T47D (cell line): ENCODE measurements around the gene HRH1.
A peak's percentile ranks its signal among the peaks of the same experiment; 100 is the strongest.
"Not testable (repeated sequence)": the region's sequence is repeated elsewhere in the genome, so short reads cannot be mapped to it uniquely, and the experiment has no call there.

Experiments used
- DNase-seq, 2 experiments: peaks; one replicate each; pipeline versions ENCODE4 v3.0.0 to v3.0.0-alpha.2; 2011 to 2012; ENCODE audit warnings: low read depth in 1 of 2, low spot score in 1 of 2
- JUND ChIP-seq: IDR thresholded peaks from 2 replicates; pipeline ENCODE4 v1.6.1; 2012; ENCODE audit warnings: low read depth
- in situ Hi-C: cut with HindIII; loops from 2 replicates; pipeline ENCODE4 v1.10.0; 2016; ENCODE audit warnings: low sequenced_read_pairs, low pct_unique_long_range_greater_than_20kb

Gene HRH1

DNA sequence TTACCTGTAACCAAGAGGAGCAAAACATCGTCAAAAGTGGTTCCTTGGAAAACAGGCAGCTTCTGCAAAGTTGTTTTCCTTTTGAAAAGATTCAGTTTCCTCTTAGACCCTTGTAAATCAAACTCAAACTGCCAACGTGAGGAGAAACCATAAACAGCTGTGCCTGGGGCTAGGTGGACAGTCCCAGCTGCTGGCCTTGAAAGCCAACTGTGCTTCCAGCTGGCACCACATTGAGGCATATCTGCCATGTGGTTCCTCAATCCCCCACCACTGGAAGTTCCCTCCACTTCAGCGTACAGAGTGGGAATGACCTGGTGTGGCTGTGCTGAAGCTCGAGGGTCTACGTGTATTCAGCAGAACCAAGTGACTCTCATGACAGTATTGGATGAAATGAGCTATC is 40.9 kb downstream of the HRH1 start:
- in situ Hi-C loops = no loop called here
- no peak for DNase-seq
- TF ChIP-seq JUND = no peak

DNA sequence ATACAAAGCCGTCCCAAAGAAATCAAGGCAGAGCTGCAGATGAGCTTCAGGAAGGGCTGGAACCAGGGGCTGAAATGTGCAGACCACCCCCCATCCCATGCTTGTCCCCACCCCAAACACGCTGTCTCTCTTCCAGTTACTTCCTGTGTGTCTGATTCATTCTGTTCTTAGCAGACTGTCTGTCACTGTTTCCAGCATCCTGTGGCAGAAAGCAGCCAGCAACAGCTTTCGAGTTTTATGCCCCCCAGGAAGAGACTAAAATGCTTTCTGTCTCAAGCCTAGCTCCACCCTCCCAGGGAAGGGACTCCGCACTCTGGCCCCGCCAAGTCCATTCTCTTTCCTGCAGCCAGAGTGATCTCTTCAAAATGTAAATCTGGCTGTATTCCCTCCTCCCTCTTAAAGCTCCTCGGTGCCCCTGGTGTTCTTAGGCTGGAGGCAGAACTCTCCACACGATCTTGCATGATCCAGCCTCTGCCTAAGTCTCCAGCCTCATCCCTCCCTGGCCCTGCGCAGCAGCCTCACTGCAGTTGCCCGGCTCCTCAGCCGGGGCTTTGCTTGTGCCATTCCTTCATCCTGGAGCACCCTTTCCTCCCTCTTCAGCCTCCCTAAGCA is 41.5 kb downstream of the HRH1 start:
- TF ChIP-seq JUND = no peak
- no peak for DNase-seq
- in situ Hi-C loops = no loop called here

DNA sequence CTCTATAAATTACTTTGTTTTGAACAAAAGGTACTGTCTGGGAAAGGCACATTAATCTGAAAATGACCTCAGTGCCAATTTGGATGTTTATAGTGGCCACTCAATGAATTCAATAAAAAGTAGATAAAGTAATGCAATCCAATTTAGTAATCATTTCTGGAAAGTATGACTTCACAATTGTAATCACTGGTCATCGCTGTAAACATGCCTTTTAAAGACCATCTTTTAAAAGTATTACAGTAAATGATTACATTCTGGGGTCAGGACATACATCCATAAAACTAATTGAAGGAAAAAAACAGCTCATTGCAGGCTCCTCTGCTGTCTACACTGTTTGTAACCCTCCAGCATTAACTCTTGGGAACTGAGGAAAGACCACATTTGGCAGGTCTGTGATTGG is 43.2 kb downstream of the HRH1 start:
- in situ Hi-C loops = no loop called here
- TF ChIP-seq JUND = no peak
- DNase-seq = no peak

DNA sequence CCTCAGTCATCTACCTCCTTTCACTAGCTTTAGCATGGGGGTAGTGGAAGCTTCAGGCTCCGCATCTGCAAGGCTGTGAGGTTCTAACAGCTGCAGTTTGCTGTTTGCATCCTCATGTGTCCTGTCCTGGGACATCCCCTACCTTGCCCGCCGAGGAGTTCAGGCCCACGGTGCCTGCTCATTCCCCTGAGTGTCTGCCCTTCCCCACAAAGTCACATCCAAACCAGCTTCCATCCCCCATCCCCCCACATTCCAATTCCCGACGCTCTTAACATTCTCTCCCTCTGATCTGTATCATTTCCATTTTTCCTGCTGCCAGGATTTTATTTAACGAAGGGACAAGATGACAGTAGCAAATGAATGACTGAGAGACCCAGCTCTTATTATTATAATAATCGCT is 43.8 kb downstream of the HRH1 start:
- no peak for TF ChIP-seq JUND
- in situ Hi-C loops = no loop called here
- DNase-seq = no peak

DNA sequence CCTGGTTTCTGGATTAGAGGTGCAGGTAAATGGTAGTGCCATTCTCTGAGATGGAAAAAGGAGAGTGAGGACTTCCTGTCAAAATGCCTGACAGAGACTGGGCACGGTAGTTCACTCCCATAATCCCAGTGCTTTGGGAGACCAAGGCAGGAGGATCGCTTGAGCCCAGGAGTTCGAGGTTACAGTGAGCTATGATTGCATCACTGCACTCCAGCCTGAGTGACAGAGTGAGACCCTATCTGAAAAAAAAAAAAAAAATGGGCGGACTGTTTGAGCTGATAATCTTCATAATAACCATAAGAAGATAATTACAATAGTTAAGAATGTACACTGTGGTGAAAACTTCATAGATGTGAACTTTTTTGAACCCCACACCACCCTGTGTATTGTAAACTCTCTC is 44.2 kb downstream of the HRH1 start:
- no peak for TF ChIP-seq JUND
- DNase-seq = no peak
- in situ Hi-C loops = no loop called here

DNA sequence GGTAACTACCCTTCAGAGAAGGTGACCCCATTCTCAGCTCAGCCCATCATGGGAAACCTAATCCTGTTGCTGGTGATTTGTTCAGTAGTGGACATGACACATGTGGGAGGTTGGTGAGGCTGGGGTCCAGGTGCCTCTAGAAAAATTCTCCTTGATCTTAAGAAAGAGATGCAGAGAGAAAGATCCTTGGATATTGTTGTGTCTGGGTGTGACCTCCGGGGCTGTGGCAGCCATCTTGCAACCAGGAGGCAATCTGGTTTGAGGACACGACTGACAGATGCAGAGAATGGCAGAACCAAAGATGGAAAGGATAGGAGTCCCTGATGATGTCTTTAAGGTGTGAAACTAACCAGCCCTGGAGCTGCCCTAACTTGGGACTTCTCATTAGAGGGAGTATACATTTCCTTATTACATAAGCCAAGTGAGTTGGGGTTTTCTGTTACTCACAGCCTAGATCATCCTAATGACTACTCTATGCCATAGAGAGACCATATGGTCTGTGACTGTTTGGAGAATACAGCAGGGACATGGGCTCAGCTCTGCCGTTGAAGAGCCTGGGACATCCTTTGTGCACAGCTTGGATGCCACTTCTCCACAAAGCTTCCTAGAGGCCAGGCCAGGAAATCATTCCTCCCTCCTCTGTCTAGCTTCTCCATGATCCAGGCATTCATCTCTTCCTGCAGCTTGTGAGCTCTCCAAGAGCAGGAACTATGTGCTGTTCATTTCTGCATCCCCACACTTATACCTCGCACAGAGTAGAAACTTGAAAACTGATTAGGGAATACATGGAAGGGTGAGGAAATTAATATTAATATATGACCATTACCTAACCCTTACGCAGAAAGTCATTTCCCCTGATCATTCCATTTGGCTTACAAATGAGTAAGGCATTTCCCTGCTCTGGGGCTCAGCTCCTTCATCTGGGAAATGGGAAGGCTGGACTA is 45.9 kb downstream of the HRH1 start:
- no peak for TF ChIP-seq JUND
- no peak for DNase-seq
- in situ Hi-C loops = no loop called here

DNA sequence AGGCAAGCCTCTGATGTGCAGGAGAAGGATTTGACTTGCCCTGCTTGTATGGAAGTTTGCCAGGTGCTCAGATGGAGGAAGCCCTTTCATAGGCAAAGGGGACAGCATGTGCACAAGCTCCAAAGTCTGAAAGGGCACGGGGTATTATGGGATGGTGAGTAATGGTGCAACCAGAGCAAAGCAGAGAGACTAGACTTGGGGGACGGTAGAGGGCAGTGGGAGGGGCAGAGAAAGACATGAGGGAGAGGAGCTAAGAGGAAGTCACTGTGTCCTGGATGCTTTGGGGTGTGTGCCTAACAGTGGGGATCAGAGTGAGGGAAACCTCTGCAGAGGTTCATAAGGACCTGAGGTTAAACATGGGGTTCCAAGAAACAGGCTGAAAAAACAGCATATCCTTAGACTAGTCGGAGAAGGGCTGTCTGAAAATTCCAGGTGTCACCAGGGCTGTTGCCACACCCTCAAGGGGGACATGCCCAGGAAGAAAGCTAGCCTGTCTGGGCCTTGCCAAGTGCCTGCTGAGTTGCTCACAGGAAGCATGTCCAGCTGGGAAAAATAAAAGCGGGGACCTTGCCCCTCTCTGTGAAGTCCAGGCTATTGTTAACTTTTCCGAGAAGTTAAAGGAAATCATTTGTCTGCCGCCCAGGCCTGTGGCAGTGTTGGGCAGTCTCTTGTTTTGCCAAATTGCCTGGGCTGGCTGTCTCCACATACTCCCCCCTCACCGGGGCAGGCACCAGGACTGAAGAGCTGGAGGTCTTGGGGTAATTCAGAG is 47.1 kb downstream of the HRH1 start:
- DNase-seq = no peak
- no peak for TF ChIP-seq JUND
- in situ Hi-C loops = no loop called here

DNA sequence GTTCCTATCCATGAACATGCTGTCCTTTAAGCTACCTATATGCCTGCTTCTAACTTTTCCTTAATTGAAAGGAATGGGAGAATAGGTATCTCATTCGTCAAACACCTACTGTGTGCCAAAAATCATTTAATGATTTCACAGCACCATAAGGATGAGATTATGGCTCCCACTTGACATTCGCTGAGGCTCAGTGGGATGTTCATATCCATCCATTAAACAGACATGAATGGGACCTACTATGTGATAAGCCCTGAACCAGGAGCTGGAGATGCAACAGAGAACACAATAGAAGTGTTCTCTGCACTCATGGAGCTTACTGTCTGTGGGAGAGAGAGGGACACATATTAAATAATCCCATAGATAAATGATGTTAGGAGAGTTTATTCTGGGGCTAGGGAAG is 49.7 kb downstream of the HRH1 start:
- DNase-seq = no peak
- TF ChIP-seq JUND = no peak
- in situ Hi-C loops = no loop called here

DNA sequence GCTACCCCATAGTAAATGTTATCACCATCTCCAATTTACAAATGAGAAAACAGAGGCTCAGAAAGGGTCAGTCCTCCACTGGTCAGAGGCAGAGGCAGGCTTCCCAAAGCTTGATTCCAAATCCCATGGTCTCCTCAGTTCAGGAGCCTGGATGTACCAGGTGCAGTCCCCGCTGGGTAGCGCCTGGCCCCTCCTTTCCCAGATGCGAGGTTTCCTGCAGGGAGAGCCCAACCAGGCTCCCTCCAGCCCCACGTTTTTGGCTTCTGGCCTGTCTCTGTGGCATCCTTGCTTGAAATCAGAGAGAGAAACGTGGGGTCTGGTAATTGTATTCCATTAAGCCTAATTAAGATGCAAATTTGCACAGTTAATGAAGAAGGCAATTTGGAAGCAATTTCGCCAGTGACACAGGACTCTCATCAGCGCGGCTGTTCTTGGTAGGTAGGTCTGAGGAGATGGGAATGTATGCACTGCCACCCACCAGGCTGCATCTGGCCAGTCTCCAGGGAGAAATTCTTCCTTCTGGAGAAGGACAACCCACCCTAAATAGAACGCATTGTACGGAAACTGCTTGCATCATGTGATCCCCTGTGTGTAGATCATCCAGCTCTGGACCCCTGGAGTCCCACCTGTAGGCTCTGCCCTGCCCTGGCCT is 50.5 kb downstream of the HRH1 start:
- in situ Hi-C loops = no loop called here
- no peak for TF ChIP-seq JUND
- DNase-seq = no peak

DNA sequence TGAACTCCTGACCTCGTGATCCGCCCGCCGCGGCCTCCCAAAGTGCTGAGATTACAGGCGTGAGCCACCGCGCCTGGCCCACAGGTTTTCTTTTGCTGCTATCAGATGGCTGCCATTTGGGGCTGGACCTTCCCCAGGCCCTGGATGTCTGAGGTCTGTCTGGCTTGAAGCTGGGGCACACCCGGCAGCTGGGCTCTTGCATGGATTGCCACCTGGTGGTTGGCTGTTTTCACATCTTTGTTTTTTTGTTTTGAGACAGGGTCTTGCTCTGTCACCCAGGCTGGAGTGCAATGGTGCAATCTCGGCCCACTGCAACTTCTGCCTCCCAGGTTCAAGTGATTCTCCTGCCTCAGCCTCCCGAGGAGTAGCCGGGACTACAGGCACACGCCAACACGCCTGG is 51.6 kb downstream of the HRH1 start:
- peak in 1 of 2 experiments; percentile 66 for DNase-seq
- in situ Hi-C loops = not testable (repeated sequence)

DNA sequence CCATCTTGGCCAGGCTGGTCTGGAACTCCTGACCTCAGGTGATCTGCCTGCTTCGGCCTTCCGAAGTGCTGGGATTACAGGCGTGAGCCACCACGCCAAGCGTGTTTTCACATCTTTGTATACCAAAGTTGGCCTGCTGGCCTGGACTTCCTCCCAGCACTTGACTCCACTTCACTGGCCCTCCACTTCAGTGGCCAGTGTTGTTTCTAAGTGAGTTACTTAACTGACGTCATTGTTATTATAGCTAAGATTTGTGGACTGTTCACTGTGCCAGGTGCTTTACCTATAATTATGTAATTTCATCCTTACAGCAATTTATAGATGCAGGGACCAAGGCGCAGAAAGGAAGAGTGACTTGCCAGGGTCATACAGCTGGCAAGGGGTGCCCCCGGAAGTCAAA is 52.0 kb downstream of the HRH1 start:
- no peak for TF ChIP-seq JUND
- in situ Hi-C loops = no loop called here
- DNase-seq = no peak

DNA sequence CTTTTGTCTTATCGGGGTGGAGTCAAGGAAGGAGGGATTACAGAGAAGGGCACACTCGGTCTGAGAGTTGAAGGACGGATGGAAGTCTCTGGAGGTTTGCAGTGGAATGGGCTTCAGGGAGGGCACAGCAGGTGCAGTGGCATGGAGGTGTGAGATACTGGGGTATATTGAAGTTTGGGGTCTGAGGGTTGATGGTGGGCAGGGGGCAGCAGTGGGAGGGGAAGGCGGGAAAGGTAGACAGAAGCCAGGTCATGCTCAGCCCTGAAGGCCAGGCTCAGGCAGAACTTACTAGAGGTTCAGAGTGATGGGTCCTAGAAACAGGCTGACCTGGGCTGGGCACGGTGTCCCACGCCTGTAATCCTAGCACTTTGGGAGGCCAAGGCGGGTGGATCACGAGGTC is 52.7 kb downstream of the HRH1 start:
- in situ Hi-C loops = no loop called here

More for the DNA sequence above, 52.7 kb downstream of the HRH1 start:
- DNase-seq = no peak
- no peak for TF ChIP-seq JUND
